Stimulated activated CD4-positive, alpha-beta T cell treated with anti-CD3 and anti-CD28 coated beads, TNF-alpha, amount 100 ng/mL, for 48 hours (primary cell): Measurements from ENCODE around the gene TMEM184B.
"Not testable (repeated sequence)": the region's sequence is repeated elsewhere in the genome, so short reads cannot be mapped to it uniquely, and the experiment has no call there.

ENCODE experiments used
- DNase-seq, 3 donors: peaks; one replicate each; pipeline ENCODE4 v3.0.0-alpha.2; 2020; ENCODE audit warnings: low read depth in 3 of 3

The TMEM184B gene

GRCh38 chr22:38249301-38249700, 23.5 kb downstream of the TMEM184B start:
- no peak for DNase-seq

- DNase-seq = no peak
These were observed 24.5 kb downstream of the TMEM184B start for GRCh38 chr22:38248280-38248679.

GRCh38 chr22:38247713-38248112, 25.1 kb downstream of the TMEM184B start:
- no peak for DNase-seq

- DNase-seq = no peak
These were observed 26.1 kb downstream of the TMEM184B start for GRCh38 chr22:38246692-38247091.

DNA sequence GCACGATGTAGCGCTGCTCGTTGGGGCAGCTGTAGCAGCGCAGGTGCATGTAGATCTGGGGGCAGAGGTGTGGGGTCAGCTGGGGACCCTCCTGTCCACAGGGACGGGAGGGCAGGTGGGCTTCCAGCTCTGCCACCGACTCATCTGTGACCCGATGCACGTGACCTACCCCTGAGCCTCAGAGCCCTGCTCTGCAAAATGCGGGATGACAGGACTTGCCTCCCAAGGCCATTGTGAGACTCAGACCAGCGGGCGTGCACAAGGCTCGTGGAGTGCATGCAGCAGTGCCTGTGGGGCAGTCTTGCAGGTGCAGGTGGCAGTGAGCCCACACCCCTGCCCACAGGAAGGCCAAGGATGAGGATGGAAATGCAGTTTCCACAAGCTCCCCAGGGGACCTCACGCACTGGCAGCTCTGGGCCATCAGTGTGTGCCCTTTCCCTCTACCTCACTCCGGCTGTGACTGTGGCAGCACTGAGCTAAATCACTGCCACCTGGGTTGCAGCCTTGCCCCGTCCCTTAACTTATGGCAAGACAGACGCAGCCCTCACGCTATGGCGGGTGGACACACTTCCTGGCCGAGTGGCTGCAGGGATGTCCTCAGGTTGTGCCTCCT, 26.7 kb downstream of the TMEM184B start:
- DNase-seq = no peak

DNA sequence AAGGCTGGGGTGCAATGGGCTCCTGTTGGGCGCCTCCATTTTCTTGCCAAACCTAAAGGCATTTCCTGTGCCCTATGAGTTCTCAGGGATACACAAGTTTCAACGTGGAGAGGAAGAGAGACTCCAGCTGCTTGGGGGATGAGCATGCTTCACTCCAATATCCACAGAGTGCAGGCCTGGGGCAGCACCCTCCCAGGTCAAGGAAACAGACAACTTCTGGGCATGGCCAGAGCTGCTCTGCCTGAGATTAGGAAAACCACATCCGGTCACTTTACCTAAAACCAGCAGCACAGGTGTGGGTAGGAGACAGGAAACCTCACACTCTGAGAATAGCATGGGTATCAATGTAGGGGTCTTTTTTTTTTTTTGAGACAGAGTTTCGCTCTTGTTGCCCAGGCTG, 28.7 kb downstream of the TMEM184B start:
- DNase-seq = no peak

DNA sequence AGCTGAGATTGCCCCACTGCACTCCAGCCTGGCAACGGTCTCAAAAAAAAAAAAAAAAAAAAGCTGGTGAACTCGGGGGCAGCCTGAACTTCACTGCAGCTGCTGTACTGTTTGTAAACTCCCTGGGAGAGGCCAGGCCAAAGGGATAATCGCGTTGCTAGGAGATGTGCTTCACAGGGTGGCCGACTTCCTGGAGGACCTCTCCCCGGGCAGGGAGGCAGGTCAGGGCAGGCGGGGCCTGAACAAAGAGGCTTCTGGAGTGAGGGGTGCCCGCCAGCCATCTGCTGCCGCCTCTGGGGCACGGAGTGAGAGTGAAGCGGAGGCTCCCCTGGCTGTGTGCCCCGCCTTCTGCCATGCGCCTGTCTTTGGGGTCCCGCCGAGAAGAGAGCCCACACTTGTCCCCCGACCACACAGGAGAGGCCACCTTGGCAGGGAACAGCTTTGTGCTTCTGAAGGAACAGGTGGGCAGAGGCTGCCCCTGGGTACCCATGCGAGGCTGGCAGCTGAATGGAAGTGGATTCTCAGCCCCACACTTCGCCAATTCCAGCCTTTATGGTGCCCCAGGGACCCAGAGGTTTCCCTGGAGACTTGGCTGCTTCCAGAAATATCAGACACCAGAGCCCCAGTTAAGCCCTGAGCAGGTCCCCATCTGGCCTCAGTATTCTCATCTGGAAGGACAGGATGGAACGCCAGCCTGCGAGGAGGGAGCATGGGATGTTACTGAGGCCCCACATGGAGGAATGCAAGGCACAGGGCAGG, 29.6 kb downstream of the TMEM184B start:
- DNase-seq = no peak

GRCh38 chr22:38240734-38241252, 32.0 kb downstream of the TMEM184B start:
- DNase-seq = no peak

- DNase-seq = no peak
These were observed 33.6 kb downstream of the TMEM184B start for GRCh38 chr22:38239101-38239761.

DNA sequence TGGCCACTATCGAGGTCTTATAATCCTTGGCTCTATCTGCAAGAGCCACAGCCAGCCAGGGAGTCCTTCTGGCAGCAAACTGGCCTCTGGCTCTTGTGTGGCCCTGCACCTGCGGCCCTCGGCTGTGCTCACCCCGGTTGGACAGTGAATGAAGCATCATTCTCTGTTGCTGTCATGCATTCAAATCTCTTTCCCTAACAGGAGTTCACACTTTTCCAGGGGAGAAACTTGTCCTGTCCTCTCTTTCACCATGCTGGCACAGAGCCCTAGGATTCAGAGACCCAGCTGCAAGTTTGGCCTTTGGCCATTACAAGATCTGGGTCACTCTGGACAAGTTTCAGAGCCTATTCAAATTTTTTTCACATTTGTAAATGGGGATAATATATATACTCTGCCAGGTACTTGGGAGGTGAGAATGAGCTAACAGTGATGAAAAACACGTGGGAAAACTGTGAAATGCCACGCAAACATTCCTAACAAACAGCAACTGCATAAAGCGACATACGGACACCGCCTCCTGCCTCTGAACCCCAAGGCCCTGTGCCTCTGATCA, 34.2 kb downstream of the TMEM184B start:
- no peak for DNase-seq

DNA sequence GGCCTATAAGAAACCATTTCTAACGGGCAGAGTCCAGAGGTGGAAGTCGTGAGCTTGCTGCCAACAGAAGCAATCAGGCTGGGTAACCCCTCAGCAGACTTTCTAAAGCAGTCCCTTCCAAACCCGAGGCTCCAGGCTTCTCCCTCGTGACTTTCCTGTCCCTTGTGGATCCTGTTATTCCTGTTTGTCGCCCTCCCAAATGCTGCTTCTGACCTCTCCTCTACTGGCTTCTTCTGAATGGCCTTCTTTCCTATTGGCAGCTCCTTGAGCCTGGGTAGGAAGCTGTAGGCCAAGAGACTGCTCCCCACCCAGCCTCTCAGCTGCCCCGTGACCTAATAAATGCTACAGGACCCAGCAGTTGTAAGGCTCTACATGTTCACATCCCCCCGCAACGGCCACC, 36.0 kb downstream of the TMEM184B start:
- DNase-seq = no peak

GRCh38 chr22:38235240-38235850, 37.5 kb downstream of the TMEM184B start:
- DNase-seq = no peak

DNA sequence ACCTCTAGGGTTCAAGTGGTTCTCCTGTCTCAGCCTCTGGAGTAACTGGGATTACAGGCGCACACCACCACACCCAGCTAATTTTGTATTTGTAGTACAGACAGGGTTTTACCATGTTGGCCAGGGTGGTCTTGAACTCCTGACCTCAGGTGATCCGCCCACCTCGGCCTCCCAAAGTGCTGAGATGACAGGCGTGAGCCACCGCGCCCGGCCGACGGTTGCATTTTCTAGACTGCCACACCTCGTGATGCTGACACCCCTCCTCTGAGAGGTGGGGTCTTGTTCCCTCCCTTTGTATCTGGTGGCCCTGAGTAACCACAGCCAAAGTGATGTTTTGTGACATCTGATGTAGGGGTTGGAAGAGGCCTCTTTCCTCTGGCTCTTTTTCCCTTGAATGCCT, 39.0 kb downstream of the TMEM184B start:
- not testable (repeated sequence) for DNase-seq

DNA sequence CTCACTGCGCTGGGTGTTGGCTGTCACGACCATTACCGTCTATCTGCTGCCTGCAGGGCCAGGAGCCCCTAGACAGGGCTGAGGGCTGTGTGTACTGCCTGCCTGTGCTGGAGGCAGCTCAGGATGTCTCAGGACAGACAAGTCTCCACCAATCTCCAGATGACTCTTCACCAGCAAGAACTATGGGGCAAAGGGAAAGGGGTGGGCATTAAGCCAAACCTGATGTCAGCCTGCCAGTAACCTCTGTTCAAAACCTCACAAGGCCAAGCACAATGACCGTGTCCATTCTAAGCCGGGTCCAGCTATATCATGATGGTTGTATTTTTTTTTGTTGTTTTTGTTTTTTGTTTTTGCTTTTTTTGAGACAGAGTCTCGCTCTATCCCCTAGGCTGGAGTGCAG, 39.4 kb downstream of the TMEM184B start:
- DNase-seq = no peak

DNA sequence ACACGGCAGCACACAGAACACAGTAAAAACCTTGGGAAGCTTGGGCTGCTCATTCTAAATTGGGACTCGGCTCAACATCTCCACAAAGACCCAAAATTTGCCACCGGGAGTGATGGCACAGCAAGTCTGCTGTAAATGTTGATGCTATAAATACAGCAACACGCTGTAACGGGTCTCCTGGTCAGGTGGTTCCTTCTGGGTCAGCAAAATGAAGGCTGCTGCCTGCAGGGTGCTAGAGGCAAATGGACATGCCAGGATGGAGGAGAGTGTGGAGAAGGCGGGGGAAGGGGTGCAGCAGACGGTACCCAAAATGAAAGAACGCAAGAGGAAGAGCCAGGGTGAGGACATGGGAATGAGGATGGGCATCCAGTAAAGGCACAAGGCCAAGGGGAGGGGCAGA, 40.6 kb downstream of the TMEM184B start:
- DNase-seq = no peak

DNA sequence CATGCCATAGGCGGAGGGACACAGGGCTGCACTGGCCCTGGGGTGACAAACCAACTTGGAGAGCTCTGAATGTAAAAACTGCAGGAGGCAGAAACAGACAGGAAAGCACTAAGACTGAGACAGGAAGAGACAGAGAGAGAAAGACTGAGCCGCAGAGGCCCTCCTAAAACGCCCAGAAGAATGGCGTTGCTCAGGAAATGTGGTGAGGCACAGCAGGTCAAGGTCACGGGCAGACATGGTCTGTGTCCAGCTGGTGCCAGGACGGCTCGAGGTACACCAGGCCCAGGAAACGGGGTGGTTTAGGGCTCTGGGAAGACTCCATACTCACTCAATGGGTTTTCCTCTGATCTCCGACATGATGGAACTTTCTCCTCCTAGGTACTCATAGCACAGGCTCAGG, 41.9 kb downstream of the TMEM184B start:
- DNase-seq = no peak

GRCh38 chr22:38230108-38230825, 42.5 kb downstream of the TMEM184B start:
- no peak for DNase-seq

DNA sequence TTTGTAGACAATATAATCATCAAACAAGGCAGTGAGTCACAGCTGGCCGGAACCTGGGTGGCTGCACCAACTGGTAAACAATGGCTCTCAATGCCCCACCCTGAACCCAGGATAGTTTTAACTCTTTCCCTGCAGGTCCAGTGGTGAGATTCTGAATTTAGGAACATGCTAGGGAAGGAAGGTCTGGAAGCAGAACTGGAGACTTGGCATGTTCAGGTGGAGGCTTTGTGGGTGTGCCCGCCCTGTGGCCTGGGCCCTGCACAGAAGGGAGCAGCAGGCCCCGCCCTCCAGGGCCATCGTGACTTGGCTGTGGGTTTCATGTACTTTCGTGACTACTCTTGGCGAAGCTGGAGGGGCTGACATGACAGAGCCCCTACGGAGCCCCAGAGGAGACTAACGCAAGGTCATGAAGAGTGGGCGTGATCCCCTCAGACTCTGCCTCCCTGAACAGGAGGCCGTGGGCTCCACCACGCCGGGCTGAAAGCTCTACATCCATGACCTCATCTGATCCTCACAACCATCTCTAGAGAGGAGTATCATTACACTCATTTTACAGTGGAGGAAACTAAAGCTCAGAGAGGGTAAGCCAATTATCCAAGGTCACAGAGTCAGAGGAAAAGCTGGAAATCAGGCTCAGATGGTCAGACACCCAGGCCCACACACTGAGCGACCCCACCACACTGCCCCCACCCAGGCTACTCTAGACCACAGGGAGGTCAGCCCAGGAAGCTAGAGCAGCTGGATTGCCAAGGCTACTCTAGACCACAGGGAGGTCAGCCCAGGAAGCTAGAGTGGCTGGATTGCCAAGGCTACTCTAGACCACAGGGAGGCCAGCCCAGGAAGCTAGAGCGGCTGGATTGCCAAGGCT, 43.7 kb downstream of the TMEM184B start:
- no peak for DNase-seq

DNA sequence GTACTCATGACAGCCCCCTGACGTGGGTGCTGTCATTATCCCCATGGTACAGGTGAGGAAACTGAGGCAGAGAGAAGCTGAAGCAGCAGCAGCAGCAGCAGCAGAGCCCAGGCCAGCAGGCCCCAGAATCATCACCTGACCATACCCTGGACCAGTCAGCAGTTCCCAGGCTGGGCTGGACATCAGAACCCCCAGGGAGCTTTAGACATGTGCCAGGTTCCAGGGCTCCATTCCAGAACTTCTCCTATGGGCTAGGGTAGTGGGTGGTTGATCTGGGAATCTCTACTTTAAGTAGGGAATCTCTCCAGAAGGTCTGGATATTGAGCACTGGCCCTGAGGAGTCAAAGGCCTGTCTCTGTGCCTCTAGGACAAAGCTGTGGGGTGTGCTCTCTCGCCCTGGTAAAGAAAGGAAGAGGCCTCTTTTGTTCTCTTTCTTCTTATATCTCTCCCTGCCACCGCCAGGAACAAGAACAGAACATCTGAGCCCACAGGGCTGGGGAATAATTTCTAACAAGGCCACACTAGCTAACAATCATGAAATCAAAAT, 44.4 kb downstream of the TMEM184B start:
- no peak for DNase-seq
